Natural killer cell (primary cell): Measurements from ENCODE around the gene NPY. TPM values are rescaled to one million over a fixed set of nuclear protein-coding genes. Genes with fewer than 3 reads are reported as not detected.

Experiments
- ATAC-seq, 3 donors: fragments of 150-1000 bp in 2 of 3; fragments of 200-7000 bp in 1 of 3; cut with Tn5 transposase; 1 replicate in 1 of 3; 2 replicates in 2 of 3; pipeline ENCODE4 v1.10.0; 2021; ENCODE audit warnings: mild to moderate bottlenecking in 2 of 3, moderate library complexity in 2 of 3
- DNase-seq, 2 donors: peaks; one replicate each; pipeline versions ENCODE4 v3.0.0 to v3.0.0-alpha.2; 2013 to 2021; ENCODE audit warnings: mixed read lengths in 1 of 2
- H3K27ac ChIP-seq: one replicate; pipeline ENCODE4 v1.5.1; 2013; ENCODE audit warnings: mild to moderate bottlenecking, low read length
- H3K27me3 ChIP-seq: one replicate; pipeline ENCODE4 v1.6.1; 2013; ENCODE audit warnings: low read length; ENCODE audit not compliant: control insufficient read depth, insufficient read depth
- H3K36me3 ChIP-seq: one replicate; pipeline ENCODE4 v1.6.1; 2013; ENCODE audit warnings: low read length; ENCODE audit not compliant: control insufficient read depth, insufficient read depth
- H3K4me1 ChIP-seq: one replicate; pipeline ENCODE4 v1.6.1; 2013; ENCODE audit warnings: low read length; ENCODE audit not compliant: control insufficient read depth, insufficient read depth
- H3K4me3 ChIP-seq: one replicate; pipeline ENCODE4 v1.5.1; 2013; ENCODE audit warnings: low read length
- H3K9me3 ChIP-seq: one replicate; pipeline ENCODE4 v1.6.1; 2013; ENCODE audit warnings: low read length; ENCODE audit not compliant: control insufficient read depth, insufficient read depth
- H3K27ac Mint-ChIP-seq, 2 donors: one replicate each; pipeline ENCODE4 v1.8.0; 2022; ENCODE audit warnings: mild to moderate bottlenecking in 2 of 2, mixed read lengths in 2 of 2, moderate library complexity in 1 of 2
- H3K27me3 Mint-ChIP-seq, 2 donors: one replicate each; pipeline ENCODE4 v1.8.0; 2022; ENCODE audit warnings: low read depth in 2 of 2, mixed read lengths in 2 of 2
- H3K36me3 Mint-ChIP-seq: one replicate; pipeline ENCODE4 v1.8.0; 2022; ENCODE audit warnings: mixed read lengths
- H3K4me1 Mint-ChIP-seq, 2 donors: one replicate each; pipeline ENCODE4 v1.8.0; 2022; ENCODE audit warnings: mixed read lengths in 2 of 2
- H3K4me3 Mint-ChIP-seq: one replicate; pipeline ENCODE4 v1.8.0; 2022; ENCODE audit warnings: mild to moderate bottlenecking, moderate library complexity, mixed read lengths
- H3K9me3 Mint-ChIP-seq, 2 donors: one replicate each; pipeline ENCODE4 v1.8.0; 2022; ENCODE audit warnings: mixed read lengths in 2 of 2
- CTCF ChIP-seq: fragments of 200-600 bp; IDR thresholded peaks from one replicate; pipeline ENCODE4 v1.8.0; 2022; ENCODE audit warnings: antibody characterized with exemption
- WGBS: methylation state at CpG from one replicate; pipeline ENCODE4 v1.1.7; 2013; ENCODE audit warnings: missing lambda C conversion rate; ENCODE audit not compliant: insufficient coverage; 5-methylcytosine and 5-hydroxymethylcytosine counted together
- intact Hi-C: fragments of 100-400 bp; cut with micrococcal nuclease; formaldehyde crosslinking; loops from one replicate; pipeline ENCODE4 v1.14.2; 2022
- total RNA-seq, 4 donors: library from RNA; stranded (reverse); fragments of 120-200 nt in 1 of 4; gene quantifications; one replicate each; pipeline versions ENCODE4 v1.2.3 to v1.2.4, GENCODE V29; 2013 to 2022

The NPY gene
- total RNA-seq, 3 donors from 2014 or later (not counting 1 experiment from before 2014, with no cell fraction given): not detected

- Histone ChIP-seq H3K4me1 (no peaks in the 10 kb centered on the region), H3K4me3 (no peak overlapping the region), H3K27ac (no peak overlapping the region), H3K9me3 (no peaks in the 10 kb centered on the region), H3K27me3 (no peaks in the 10 kb centered on the region), H3K36me3 (no peaks in the 10 kb centered on the region)
- intact Hi-C loops: no loop called here
- no peaks in the 10 kb centered on the region for H3K36me3 Mint-ChIP-seq
- no peaks in the 10 kb centered on the region for H3K9me3 Mint-ChIP-seq
- ATAC-seq: no peak
- TF ChIP-seq CTCF: no peak
- no peak overlapping the region for H3K4me3 Mint-ChIP-seq
- no peaks in the 10 kb centered on the region for H3K4me1 Mint-ChIP-seq
- no peak for DNase-seq
- peaks cover 26 to 39% of the 10 kb centered on the region in 2 donors for H3K27me3 Mint-ChIP-seq
- H3K27ac Mint-ChIP-seq: no peak overlapping the region
- 25% methylated on average over 4 of the region's 4 CpGs for WGBS
These were observed 15.2 kb downstream of the NPY start for GRCh38 chr7:24299192-24299591.

- ATAC-seq: no peak
- Histone ChIP-seq H3K27me3 (no peaks in the 10 kb centered on the region), H3K9me3 (no peaks in the 10 kb centered on the region), H3K4me1 (no peaks in the 10 kb centered on the region), H3K27ac (no peak overlapping the region), H3K36me3 (no peaks in the 10 kb centered on the region), H3K4me3 (no peak overlapping the region)
- intact Hi-C loops: no loop called here
- Mint-ChIP-seq H3K4me3 (no peak overlapping the region), H3K27ac (no peak overlapping the region), H3K36me3 (no peaks in the 10 kb centered on the region), H3K9me3 (no peaks in the 10 kb centered on the region), H3K4me1 (no peaks in the 10 kb centered on the region), H3K27me3 (peaks cover 35 to 51% of the 10 kb centered on the region in 2 donors)
- DNase-seq: no peak
- WGBS: 100% methylated on average over 1 of the region's 2 CpGs
- TF ChIP-seq CTCF: no peak
These were observed 17.7 kb downstream of the NPY start for GRCh38 chr7:24301703-24302102.

GRCh38 chr7:24304494-24305095 lies 20.6 kb downstream of the NPY start:
- H3K4me3 ChIP-seq: no peak overlapping the region
- H3K27me3 Mint-ChIP-seq: peaks cover 31 to 56% of the 10 kb centered on the region in 2 donors
- H3K9me3 Mint-ChIP-seq: no peaks in the 10 kb centered on the region
- H3K4me1 Mint-ChIP-seq: no peaks in the 10 kb centered on the region
- DNase-seq: no peak
- TF ChIP-seq CTCF: no peak
- no peak overlapping the region for H3K4me3 Mint-ChIP-seq
- no peaks in the 10 kb centered on the region for H3K27me3 ChIP-seq
- no peaks in the 10 kb centered on the region for H3K9me3 ChIP-seq
- ATAC-seq: no peak
- no peaks in the 10 kb centered on the region for H3K4me1 ChIP-seq
- no peak overlapping the region for H3K27ac ChIP-seq
- no peaks in the 10 kb centered on the region for H3K36me3 ChIP-seq
- no peaks in the 10 kb centered on the region for H3K36me3 Mint-ChIP-seq
- no peak overlapping the region for H3K27ac Mint-ChIP-seq
- intact Hi-C loops: no loop called here
- 80% methylated on average over 4 of the region's 5 CpGs for whole genome bisulfite sequencing

- no peaks in the 10 kb centered on the region for H3K9me3 ChIP-seq
- WGBS: 40% methylated on average over 1 of the region's 3 CpGs
- H3K4me1 ChIP-seq: no peaks in the 10 kb centered on the region
- no peak overlapping the region for H3K27ac Mint-ChIP-seq
- no peak overlapping the region for H3K4me3 ChIP-seq
- DNase-seq (no peak), ATAC-seq (no peak)
- H3K27ac ChIP-seq: no peak overlapping the region
- no peaks in the 10 kb centered on the region for H3K36me3 ChIP-seq
- H3K9me3 Mint-ChIP-seq: no peaks in the 10 kb centered on the region
- H3K36me3 Mint-ChIP-seq: no peaks in the 10 kb centered on the region
- H3K4me3 Mint-ChIP-seq: no peak overlapping the region
- peaks cover 22 to 46% of the 10 kb centered on the region in 2 donors for H3K27me3 Mint-ChIP-seq
- no peak for TF ChIP-seq CTCF
- no peaks in the 10 kb centered on the region for H3K4me1 Mint-ChIP-seq
- no peaks in the 10 kb centered on the region for H3K27me3 ChIP-seq
- intact Hi-C loops: no loop called here
These were observed 23.3 kb downstream of the NPY start for GRCh38 chr7:24307326-24307725.
